Tibial nerve (tissue), 4 donors: Measurements from ENCODE around the gene CMTM2. TPM values are rescaled to one million over a fixed set of nuclear protein-coding genes. Genes with fewer than 3 reads are reported as not detected.

Source experiments
- DNase-seq, 2 donors: peaks; one replicate each; pipeline ENCODE4 v3.0.0-alpha.2; 2019; ENCODE audit warnings: low spot score in 2 of 2
- H3K27ac ChIP-seq, 4 donors: fragments of 200-600 bp; sonication (generic) in 3 of 4; one replicate each; pipeline ENCODE4 v1.5.1; 2017 to 2019; ENCODE audit warnings: mild to moderate bottlenecking in 1 of 4
- H3K27me3 ChIP-seq, 2 donors: fragments of 200-600 bp; sonication (generic) in 1 of 2; one replicate each; pipeline versions ENCODE4 v1.5.1 to v1.6.0; 2017 to 2019
- H3K36me3 ChIP-seq, 3 donors: fragments of 200-600 bp; sonication (generic); one replicate each; pipeline ENCODE4 v1.5.1; 2018 to 2019
- H3K4me1 ChIP-seq, 4 donors: fragments of 200-600 bp; sonication (generic) in 3 of 4; one replicate each; pipeline ENCODE4 v1.5.1; 2017 to 2019
- H3K4me3 ChIP-seq, 4 donors: fragments of 200-600 bp; sonication (generic) in 3 of 4; one replicate each; pipeline ENCODE4 v1.5.1; 2017 to 2019; ENCODE audit warnings: mild to moderate bottlenecking in 1 of 4, moderate library complexity in 1 of 4
- H3K9me3 ChIP-seq, 4 donors: fragments of 200-600 bp; sonication (generic) in 3 of 4; one replicate each; pipeline ENCODE4 v1.5.1; 2017 to 2019
- EP300 ChIP-seq, 2 donors: sonication (generic); formaldehyde crosslinking; IDR thresholded peaks; one replicate each; pipeline ENCODE4 v1.6.1; 2017; ENCODE audit warnings: antibody characterized with exemption in 2 of 2, mild to moderate bottlenecking in 1 of 2
- POLR2A ChIP-seq, 2 donors: fragments of 450-650 bp; IDR thresholded peaks; one replicate each; pipeline ENCODE4 v1.6.1; 2017; ENCODE audit warnings: antibody characterized with exemption in 2 of 2, mild to moderate bottlenecking in 2 of 2, moderate library complexity in 2 of 2
- WGBS, 2 donors: methylation state at CpG; one replicate each; pipeline ENCODE4 v1.1.5; 2018; 5-methylcytosine and 5-hydroxymethylcytosine counted together
- total RNA-seq, 4 donors: library from RNA; depleted of rRNA; stranded (reverse); fragments of >200 nt; gene quantifications; one replicate each; pipeline ENCODE4 v1.1.0, GENCODE V29; 2016
- TF ChIP-seq, protein P1 (sequence below), 5 experiments: fragments of 200-600 bp in 3 of 5; fragments of 450-650 bp in 2 of 5; sonication (generic) in 3 of 5; IDR thresholded peaks; one replicate each; pipeline ENCODE4 v1.5.1; 2016 to 2019; ENCODE audit warnings: antibody characterized with exemption in 5 of 5, mild to moderate bottlenecking in 3 of 5, moderate library complexity in 2 of 5

CMTM2 gene
- total RNA-seq, 4 donors from 2014 or later: not detected

DNA sequence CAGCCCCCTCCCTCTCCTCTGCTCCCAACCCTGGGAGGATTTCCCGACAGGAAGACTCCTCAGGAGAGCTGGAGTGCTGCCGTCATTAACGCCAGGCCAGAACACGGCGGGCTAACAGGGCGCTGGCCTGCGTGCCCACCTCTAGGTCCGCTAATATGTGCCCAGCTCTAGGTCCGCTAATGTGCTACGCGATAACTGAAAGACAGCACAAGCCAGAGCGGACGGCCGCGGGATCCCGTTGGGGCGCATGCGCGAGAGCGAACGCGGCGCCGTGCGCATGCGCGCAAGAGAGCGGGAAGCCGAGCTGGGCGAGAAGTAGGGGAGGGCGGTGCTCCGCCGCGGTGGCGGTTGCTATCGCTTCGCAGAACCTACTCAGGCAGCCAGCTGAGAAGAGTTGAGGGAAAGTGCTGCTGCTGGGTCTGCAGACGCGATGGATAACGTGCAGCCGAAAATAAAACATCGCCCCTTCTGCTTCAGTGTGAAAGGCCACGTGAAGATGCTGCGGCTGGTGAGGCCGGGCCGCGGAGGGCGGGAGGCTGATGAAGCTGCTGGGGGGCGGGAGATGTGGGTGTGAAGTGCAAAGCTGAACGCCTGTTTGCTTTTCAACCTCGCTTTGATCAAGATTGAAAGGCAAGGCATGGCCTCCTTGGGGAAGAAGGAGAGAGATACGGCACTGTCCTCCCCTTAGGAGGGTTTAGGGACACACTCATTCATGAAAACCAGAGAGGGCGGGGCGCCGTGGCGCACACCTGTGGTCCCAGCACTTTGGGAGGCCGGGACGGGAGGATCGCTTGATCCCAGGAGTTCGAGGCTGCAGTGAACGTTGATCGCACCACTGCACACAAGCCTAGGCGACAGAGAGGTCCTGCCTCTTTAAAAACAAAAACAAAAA, 26.7 kb upstream of the CMTM2 start, which contains the start of gene CKLF:
TSS of gene CKLF (plus strand) at position 291 of the 892 bp plus-strand sequence. CDS start at position 431, 140 bp downstream.
- TF ChIP-seq EP300 (IDR thresholded peaks at IDR 0.05) (peak; percentile 57 to 97), POLR2A (IDR thresholded peaks at IDR 0.05) (peak; percentile 77 to 88)
- TF ChIP-seq, protein P1, sequence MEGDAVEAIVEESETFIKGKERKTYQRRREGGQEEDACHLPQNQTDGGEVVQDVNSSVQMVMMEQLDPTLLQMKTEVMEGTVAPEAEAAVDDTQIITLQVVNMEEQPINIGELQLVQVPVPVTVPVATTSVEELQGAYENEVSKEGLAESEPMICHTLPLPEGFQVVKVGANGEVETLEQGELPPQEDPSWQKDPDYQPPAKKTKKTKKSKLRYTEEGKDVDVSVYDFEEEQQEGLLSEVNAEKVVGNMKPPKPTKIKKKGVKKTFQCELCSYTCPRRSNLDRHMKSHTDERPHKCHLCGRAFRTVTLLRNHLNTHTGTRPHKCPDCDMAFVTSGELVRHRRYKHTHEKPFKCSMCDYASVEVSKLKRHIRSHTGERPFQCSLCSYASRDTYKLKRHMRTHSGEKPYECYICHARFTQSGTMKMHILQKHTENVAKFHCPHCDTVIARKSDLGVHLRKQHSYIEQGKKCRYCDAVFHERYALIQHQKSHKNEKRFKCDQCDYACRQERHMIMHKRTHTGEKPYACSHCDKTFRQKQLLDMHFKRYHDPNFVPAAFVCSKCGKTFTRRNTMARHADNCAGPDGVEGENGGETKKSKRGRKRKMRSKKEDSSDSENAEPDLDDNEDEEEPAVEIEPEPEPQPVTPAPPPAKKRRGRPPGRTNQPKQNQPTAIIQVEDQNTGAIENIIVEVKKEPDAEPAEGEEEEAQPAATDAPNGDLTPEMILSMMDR (IDR thresholded peaks at IDR 0.05): peak in 2 of 5 experiments; percentile 8 to 28
- 7 to 9% methylated on average over 48 to 62 of the region's 63 CpGs for WGBS, 2 donors
- H3K27me3 ChIP-seq: no peaks in the 10 kb centered on the region
- peak within 1 kb of the TSS; percentile 56 to 71 (median 70) for H3K4me3 ChIP-seq
- peak; percentile 81 to 83 for DNase-seq
- H3K9me3 ChIP-seq: no peaks in the 10 kb centered on the region
- H3K4me1 ChIP-seq: peaks cover 0 to 84% (median 32%) of the 10 kb centered on the region in 4 donors
- H3K36me3 ChIP-seq: no peaks in the 10 kb centered on the region
- H3K27ac ChIP-seq: peak within 1 kb of the TSS; percentile 49 to 98 (median 96)

DNA sequence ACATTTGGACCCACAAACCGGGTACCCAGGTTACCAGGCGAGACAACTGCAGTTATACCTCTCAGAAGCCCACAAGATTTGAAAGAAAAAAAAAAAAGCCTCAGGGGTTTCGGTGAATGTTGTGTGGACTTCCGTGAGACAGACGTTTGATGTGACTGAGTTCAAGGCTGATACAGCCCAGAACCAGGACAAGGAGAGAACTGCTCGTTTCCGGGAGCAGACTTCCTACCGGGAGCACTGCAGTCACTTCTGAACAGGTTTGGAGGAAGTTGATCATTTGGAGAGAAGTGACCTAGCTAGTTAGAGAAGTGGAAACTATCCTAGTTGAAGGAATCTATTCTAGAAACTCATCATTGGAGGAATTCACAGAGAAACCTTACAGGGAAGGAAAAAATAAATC, 26.0 kb upstream of the CMTM2 start:
- no peak for TF ChIP-seq EP300 (IDR thresholded peaks at IDR 0.05)
- TF ChIP-seq, protein P1 (IDR thresholded peaks at IDR 0.05): no peak
- TF ChIP-seq POLR2A (IDR thresholded peaks at IDR 0.05): no peak
- Histone ChIP-seq H3K27ac (peak overlapping the region in 3 of 4 donors; percentile 32 to 96 (median 95)), H3K9me3 (no peaks in the 10 kb centered on the region), H3K27me3 (no peaks in the 10 kb centered on the region), H3K4me1 (peaks cover 0 to 77% (median 31%) of the 10 kb centered on the region in 4 donors), H3K36me3 (no peaks in the 10 kb centered on the region), H3K4me3 (peak overlapping the region; percentile 56 to 71 (median 70))
- DNase-seq: no peak
- WGBS, 2 donors: 20 to 23% methylated on average over 8 of the region's 8 CpGs

DNA sequence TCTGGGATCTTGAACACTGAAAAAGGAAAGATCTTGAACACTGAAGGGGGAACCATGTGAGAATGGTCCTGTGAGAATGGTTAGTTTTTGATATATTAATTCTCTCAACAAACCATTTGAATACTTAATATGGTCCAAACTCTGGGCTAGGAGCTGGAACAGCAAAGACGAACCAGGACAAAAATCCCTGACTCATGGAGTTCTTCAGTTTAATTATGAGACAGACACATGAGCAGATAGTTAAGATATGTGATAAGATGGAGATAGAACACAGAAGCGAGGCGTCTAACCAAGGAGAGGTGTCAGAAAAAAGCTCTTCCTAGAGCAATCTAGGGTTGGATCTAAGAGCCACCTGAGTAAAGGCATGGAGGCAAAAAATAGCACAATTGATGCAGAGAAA, 25.2 kb upstream of the CMTM2 start:
- no peak for DNase-seq
- Histone ChIP-seq H3K27ac (peak overlapping the region in 1 of 4 donors; percentile 95), H3K4me3 (peak overlapping the region in 2 of 4 donors; percentile 70 to 71), H3K9me3 (no peaks in the 10 kb centered on the region), H3K4me1 (peaks cover 0 to 69% (median 24%) of the 10 kb centered on the region in 4 donors), H3K36me3 (peaks cover 0 to 4% (median 0%) of the 10 kb centered on the region in 3 donors), H3K27me3 (no peaks in the 10 kb centered on the region)
- 85 to 95% methylated on average over 3 of the region's 3 CpGs for WGBS, 2 donors
- TF ChIP-seq POLR2A (IDR thresholded peaks at IDR 0.05): no peak
- no peak for TF ChIP-seq EP300 (IDR thresholded peaks at IDR 0.05)
- TF ChIP-seq, protein P1 (IDR thresholded peaks at IDR 0.05): no peak

DNA sequence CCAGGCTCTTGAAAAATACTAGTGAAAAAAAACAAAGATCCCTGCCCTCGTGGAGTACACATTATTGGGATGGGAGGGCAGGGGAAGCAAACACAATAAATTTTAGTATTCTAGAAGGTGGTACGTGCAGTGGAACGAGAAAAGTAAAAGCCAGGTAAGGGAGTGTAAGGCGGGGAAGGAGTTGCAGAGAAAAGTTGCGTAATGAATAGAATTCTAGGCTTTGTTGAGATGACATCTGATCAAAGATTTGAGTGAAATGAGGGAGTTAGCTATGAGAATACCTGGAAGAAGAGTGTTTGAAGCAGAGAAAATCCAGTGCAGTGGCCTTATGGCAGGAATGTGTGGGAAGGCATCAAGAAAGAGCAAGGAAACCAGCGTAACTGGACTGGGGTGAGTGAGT, 24.8 kb upstream of the CMTM2 start:
- no peak for DNase-seq
- TF ChIP-seq, protein P1 (IDR thresholded peaks at IDR 0.05): no peak
- TF ChIP-seq EP300 (IDR thresholded peaks at IDR 0.05): no peak
- TF ChIP-seq POLR2A (IDR thresholded peaks at IDR 0.05): no peak
- Histone ChIP-seq H3K27me3 (no peaks in the 10 kb centered on the region), H3K4me1 (peaks cover 0 to 66% (median 22%) of the 10 kb centered on the region in 4 donors), H3K27ac (no peak overlapping the region), H3K36me3 (peaks cover 0 to 7% (median 0%) of the 10 kb centered on the region in 3 donors), H3K9me3 (no peaks in the 10 kb centered on the region), H3K4me3 (peak overlapping the region in 1 of 4 donors; percentile 70)
- 88 to 90% methylated on average over 6 of the region's 6 CpGs for WGBS, 2 donors

DNA sequence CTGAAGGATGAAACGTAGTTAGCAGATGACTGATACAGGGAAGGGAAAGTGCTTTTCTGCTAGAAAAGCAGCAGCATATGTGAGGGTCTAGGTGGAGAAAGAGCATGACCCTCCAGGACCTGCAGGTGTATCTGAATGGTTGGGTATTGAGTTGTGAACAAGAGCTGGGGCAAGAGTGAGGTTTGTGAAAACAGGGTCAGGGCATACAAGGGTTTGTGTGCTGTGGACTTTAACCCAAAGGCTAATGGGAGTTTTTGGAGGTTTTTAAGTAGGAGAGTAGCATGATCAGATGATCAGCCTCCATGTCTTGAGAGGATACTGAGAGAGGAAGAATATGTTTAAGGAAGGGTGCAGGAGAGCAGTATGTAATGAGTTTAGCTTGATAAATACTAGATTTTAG, 19.2 kb upstream of the CMTM2 start:
- no peaks in the 10 kb centered on the region for H3K27me3 ChIP-seq
- DNase-seq: no peak
- peaks cover 0 to 55% (median 0%) of the 10 kb centered on the region in 3 donors for H3K36me3 ChIP-seq
- no peaks in the 10 kb centered on the region for H3K9me3 ChIP-seq
- no peak overlapping the region for H3K27ac ChIP-seq
- 87 to 89% methylated on average over 1 of the region's 1 CpG for WGBS, 2 donors
- TF ChIP-seq, protein P1 (IDR thresholded peaks at IDR 0.05): no peak
- TF ChIP-seq EP300 (IDR thresholded peaks at IDR 0.05) (no peak), POLR2A (IDR thresholded peaks at IDR 0.05) (no peak)
- H3K4me1 ChIP-seq: peaks cover 0 to 27% (median 3%) of the 10 kb centered on the region in 4 donors
- H3K4me3 ChIP-seq: no peak overlapping the region
